GM18505 (cell line): Measurements from ENCODE around the gene GALP.
"Not testable (repeated sequence)": the region's sequence is repeated elsewhere in the genome, so short reads cannot be mapped to it uniquely, and the experiment has no call there.

ENCODE experiments used
- ATAC-seq: cut with Tn5 transposase; IDR thresholded peaks from one replicate; pipeline ENCODE4 v1.9.1; 2021; ENCODE audit not compliant: unreplicated experiment
- POLR2A ChIP-seq: IDR thresholded peaks from 4 replicates; pipeline ENCODE4 v1.6.1; 2011; ENCODE audit warnings: borderline replicate concordance; ENCODE audit not compliant: insufficient read depth, insufficient read length; ENCODE audit errors: extremely low read depth

GALP gene

GRCh38 chr19:56175861-56176307, at the start of gene GALP:
TSS of gene GALP (plus strand) at chr19:56176008. CDS start at chr19:56177109, 1,101 bp downstream.
- ATAC-seq = not testable (repeated sequence)

GRCh38 chr19:56126983-56127780, 48.6 kb upstream of the GALP start:
- no peak for ATAC-seq
- TF ChIP-seq POLR2A = no peak

- ATAC-seq = no peak
- no peak for TF ChIP-seq POLR2A
Measured at GRCh38 chr19:56130006-56130405, 45.8 kb upstream of the GALP start.

GRCh38 chr19:56131651-56132050, 44.2 kb upstream of the GALP start:
- TF ChIP-seq POLR2A = no peak
- ATAC-seq = no peak

DNA sequence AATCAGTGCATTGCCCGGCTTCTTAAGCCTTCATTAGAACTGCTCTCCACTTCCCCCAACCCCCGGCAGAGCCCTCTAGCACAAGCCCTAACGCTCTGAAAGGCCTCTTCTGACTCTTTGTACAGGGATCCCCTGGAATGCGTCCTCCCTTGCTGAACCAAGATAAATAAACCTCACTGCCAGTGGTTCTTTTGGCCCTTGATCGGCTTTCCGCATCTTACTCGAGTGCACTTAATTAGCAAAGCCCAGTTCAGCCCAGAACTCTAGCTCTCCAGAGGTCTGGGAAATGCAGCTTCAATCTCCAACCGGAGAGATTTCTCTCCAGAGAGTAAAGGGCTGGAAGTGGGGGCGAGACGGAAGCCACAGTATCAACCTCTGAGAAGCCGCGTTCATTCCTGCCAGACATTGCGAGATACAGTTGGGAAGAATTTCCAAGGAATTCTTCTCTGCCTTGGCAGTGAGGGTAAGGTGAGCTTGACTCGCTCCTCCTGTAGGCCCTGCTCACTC, 43.4 kb upstream of the GALP start:
- no peak for ATAC-seq
- no peak for TF ChIP-seq POLR2A

DNA sequence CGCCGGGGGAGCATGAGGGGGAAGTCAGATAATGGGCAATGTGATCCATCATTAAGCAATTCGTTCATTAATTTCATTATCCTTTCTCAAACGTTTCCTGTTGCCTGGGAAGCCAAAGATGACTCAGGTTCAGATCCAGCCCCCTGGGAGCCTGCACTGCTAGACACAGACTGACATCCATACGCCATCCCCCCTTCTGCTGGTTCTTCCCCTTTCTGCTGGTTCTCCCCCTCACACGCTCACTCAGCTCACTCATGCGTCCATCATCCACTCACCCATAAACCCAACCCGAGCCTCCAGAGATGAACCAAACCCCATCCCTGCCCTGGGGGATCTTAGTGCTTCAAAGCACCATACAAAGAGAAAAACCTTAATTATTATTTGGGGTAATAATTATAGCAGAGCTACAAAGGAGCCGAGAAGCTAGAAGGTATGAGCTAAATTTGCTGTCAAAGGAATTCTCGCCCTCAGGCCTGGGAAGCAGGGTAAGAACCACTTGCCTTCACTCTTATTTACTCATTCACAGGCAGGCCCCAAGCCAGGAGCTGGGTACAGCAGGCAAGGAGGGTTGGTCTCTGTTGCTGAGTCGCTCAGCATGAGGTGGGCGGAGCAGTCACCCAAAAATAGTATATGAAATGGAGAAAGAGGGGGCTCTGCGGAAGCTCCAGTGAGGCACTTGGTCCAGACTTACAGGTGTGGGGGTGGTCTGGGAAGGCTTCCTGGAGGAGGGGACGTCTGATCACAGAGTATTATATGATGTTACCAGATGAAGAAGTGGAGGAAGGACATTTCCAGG, 41.8 kb upstream of the GALP start:
- ATAC-seq = peak; percentile 85
- TF ChIP-seq POLR2A = no peak

GRCh38 chr19:56134654-56134921, 41.2 kb upstream of the GALP start:
- no peak for ATAC-seq
- no peak for TF ChIP-seq POLR2A

GRCh38 chr19:56136362-56136761, 39.4 kb upstream of the GALP start:
- ATAC-seq = no peak
- TF ChIP-seq POLR2A = no peak

DNA sequence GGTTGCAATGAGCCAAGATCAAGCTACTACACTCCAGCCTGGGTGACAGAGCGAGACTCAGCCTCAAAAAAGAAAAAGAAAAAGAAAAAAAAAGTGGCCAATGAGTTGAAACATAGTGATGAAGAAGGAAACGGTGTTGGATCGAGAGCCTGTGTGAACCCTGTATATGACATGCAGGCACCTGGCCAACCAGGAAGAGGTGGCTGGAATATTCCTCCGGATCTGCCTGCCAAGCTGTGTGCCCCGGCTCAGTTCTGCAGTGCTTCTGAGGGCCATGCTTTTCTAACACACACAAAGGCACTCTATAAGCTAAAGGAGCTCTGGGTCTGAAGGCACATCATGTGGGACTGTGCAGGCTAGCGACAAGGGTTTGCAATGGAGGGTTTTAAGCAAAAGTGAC, 38.4 kb upstream of the GALP start:
- ATAC-seq = no peak
- no peak for TF ChIP-seq POLR2A

DNA sequence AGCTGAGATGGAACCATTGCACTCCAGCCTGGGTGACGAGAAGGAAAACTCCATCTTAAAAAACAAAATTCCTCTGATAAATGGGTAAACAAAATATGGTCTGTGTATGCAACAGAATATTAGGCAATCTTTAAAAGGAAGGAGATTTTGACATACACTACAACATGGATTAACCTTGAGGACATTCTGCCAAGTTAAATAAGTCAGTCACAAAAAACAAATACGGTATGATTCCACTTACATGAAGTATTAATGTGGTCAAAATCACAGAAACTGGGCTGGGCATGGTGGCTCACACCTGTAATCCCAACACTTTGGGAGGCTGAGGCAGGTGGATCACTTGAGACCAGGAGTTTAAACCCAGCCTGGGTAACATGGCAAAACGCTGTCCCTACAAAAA, 37.7 kb upstream of the GALP start:
- TF ChIP-seq POLR2A = no peak
- ATAC-seq = no peak

- no peak for TF ChIP-seq POLR2A
Measured at GRCh38 chr19:56139847-56140582, 35.8 kb upstream of the GALP start.

DNA sequence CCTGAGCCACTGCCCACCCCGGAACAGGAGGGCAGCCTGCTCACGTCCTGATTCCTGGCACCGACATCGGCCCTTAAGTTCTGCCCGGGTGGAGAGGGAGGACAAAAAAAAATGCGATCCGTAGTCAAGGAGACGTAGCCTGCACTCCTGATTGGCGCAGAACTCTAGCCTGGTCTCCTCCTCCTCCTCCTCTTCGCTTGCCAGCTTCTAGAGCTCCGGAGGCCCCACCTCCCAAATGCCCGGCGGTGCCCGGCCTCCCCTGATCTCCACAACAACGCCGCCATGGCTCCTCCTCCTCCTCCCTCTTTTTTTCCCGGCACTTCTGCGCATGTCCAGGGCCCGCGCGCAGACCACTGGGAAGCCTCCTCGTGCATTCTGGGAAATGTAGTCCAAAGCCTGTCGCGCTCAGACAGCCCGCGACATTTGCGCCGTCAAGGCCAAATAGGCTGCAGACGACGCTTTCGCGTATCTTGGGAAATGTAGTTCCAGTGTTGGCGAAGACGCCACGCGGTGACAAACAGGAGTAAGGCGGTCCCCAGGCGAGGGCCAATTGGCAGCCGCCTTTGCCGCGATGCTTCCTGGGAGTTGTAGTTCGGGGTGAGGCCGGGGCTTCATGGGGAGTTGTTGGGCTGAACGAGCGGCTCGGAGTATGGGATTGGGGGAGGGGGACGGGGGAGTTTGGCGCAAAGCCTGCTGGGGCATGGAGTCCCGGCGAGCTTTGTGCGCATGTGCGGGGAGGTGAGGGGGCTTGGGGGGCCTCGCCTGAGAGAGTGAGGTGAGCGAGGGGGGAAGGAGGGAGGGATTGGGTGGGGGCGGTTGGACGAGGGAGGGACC, 35.0 kb upstream of the GALP start, which contains the start of gene ZNF444:
Gene ZNF444, plus strand, starts transcription at position 705 of the 834 bp plus-strand sequence. CDS start 5,625 bp downstream, outside the sequence.
- peak; percentile 87 for ATAC-seq
- peak; percentile 69 for TF ChIP-seq POLR2A

More at GRCh38 chr19:56139847-56140582, 35.8 kb upstream of the GALP start:
- ATAC-seq = no peak
